CD14-positive monocyte (primary cell): Measurements from ENCODE around the gene SCAF11. TPM values are rescaled to one million over a fixed set of nuclear protein-coding genes. Genes with fewer than 3 reads are reported as not detected.

Source experiments
- DNase-seq, 3 donors: peaks; one replicate each; pipeline ENCODE4 v3.0.0-alpha.2; 2011 to 2022
- H2AFZ ChIP-seq: 2 replicates; pipeline ENCODE4 v1.6.0; 2012; ENCODE audit warnings: mild to moderate bottlenecking, low read depth, low read length, inconsistent platforms; ENCODE audit not compliant: insufficient read depth, poor library complexity, severe bottlenecking
- H3K27ac ChIP-seq, 2 donors: 1 replicate in 1 of 2; 2 replicates in 1 of 2; pipeline ENCODE4 v1.5.1; 2012 to 2013; ENCODE audit warnings: low read length in 2 of 2, control low read depth in 1 of 2, inconsistent platforms in 1 of 2, low read depth in 1 of 2, mild to moderate bottlenecking in 1 of 2
- H3K27me3 ChIP-seq, 2 donors: one replicate each; pipeline versions ENCODE4 v1.6.0 to v1.6.1; 2011 to 2013; ENCODE audit warnings: low read length in 2 of 2; ENCODE audit not compliant: control insufficient read depth in 2 of 2, insufficient read depth in 2 of 2
- H3K36me3 ChIP-seq, 2 donors: replicated peaks in 1 of 2; 1 replicate in 1 of 2; 2 replicates in 1 of 2; pipeline versions ENCODE4 v1.5.1 to v1.6.1; 2012 to 2013; ENCODE audit warnings: low read length in 2 of 2, control low read depth in 1 of 2, inconsistent platforms in 1 of 2, mild to moderate bottlenecking in 1 of 2; ENCODE audit not compliant: insufficient read depth in 2 of 2, control insufficient read depth in 1 of 2
- H3K4me1 ChIP-seq, 2 donors: 1 replicate in 1 of 2; 2 replicates in 1 of 2; pipeline versions ENCODE4 v1.5.1 to v1.6.1; 2012 to 2013; ENCODE audit warnings: low read length in 2 of 2, control low read depth in 1 of 2, inconsistent platforms in 1 of 2, mild to moderate bottlenecking in 1 of 2, moderate library complexity in 1 of 2; ENCODE audit not compliant: insufficient read depth in 2 of 2, control insufficient read depth in 1 of 2
- H3K4me2 ChIP-seq: replicated peaks from 2 replicates; pipeline ENCODE3; 2012; ENCODE audit warnings: low read length, moderate library complexity, mild to moderate bottlenecking; ENCODE audit not compliant: poor library complexity, severe bottlenecking; ENCODE audit errors: extremely low read depth
- H3K4me3 ChIP-seq, 3 experiments: fragments of 200-600 bp in 1 of 3; sonication (generic) in 1 of 3; replicated peaks in 1 of 3; 1 replicate in 2 of 3; 2 replicates in 1 of 3; pipeline ENCODE4 v1.5.1; 2011 to 2013; ENCODE audit warnings: low read length in 3 of 3, mild to moderate bottlenecking in 3 of 3, control low read depth in 2 of 3, low read depth in 2 of 3, inconsistent platforms in 1 of 3, moderate library complexity in 1 of 3
- H3K79me2 ChIP-seq: 2 replicates; pipeline ENCODE4 v1.6.0; 2012; ENCODE audit warnings: mild to moderate bottlenecking, control low read depth, inconsistent platforms, low read length, moderate library complexity; ENCODE audit not compliant: insufficient read depth
- H3K9ac ChIP-seq: 2 replicates; pipeline ENCODE4 v1.6.0; 2017; ENCODE audit warnings: low read length, mild to moderate bottlenecking; ENCODE audit not compliant: insufficient read depth, poor library complexity, severe bottlenecking
- H3K9me3 ChIP-seq, 2 donors: replicated peaks in 1 of 2; 1 replicate in 1 of 2; 2 replicates in 1 of 2; pipeline versions ENCODE4 v1.5.1 to v1.6.1; 2012 to 2013; ENCODE audit warnings: low read length in 2 of 2, control low read depth in 1 of 2; ENCODE audit not compliant: control insufficient read depth in 1 of 2, insufficient read depth in 1 of 2
- H4K20me1 ChIP-seq: 2 replicates; pipeline ENCODE4 v1.6.0; 2012; ENCODE audit warnings: mild to moderate bottlenecking, low read length, control low read depth, moderate library complexity; ENCODE audit not compliant: insufficient read depth
- H3K27ac Mint-ChIP-seq, 7 donors: one replicate each; pipeline ENCODE4 v1.8.0; 2020; ENCODE audit warnings: mild to moderate bottlenecking in 7 of 7, mixed read lengths in 7 of 7, moderate library complexity in 6 of 7, inconsistent platforms in 2 of 7
- H3K27me3 Mint-ChIP-seq, 3 donors: one replicate each; pipeline ENCODE4 v1.8.0; 2021 to 2022; ENCODE audit warnings: low read depth in 3 of 3, mild to moderate bottlenecking in 3 of 3, mixed read lengths in 3 of 3, moderate library complexity in 3 of 3, inconsistent platforms in 1 of 3
- H3K36me3 Mint-ChIP-seq, 2 donors: one replicate each; pipeline ENCODE4 v1.8.0; 2020; ENCODE audit warnings: mixed read lengths in 2 of 2, inconsistent platforms in 1 of 2, mild to moderate bottlenecking in 1 of 2
- H3K4me1 Mint-ChIP-seq: one replicate; pipeline ENCODE4 v1.8.0; 2020; ENCODE audit warnings: mild to moderate bottlenecking, mixed read lengths
- H3K4me3 Mint-ChIP-seq, 2 donors: one replicate each; pipeline ENCODE4 v1.8.0; 2020; ENCODE audit warnings: mild to moderate bottlenecking in 2 of 2, mixed read lengths in 2 of 2, moderate library complexity in 1 of 2
- H3K9me3 Mint-ChIP-seq, 7 donors: one replicate each; pipeline ENCODE4 v1.8.0; 2020 to 2022; ENCODE audit warnings: mixed read lengths in 7 of 7, mild to moderate bottlenecking in 6 of 7, moderate library complexity in 6 of 7, inconsistent platforms in 2 of 7
- CTCF ChIP-seq: fragments of 200-600 bp; IDR thresholded peaks from one replicate; pipeline ENCODE4 v1.8.0; 2022; ENCODE audit warnings: antibody characterized with exemption, mild to moderate bottlenecking
- WGBS: methylation state at CpG from one replicate; pipeline ENCODE4 v1.1.5; 2013; ENCODE audit warnings: missing lambda C conversion rate; ENCODE audit not compliant: insufficient coverage; 5-methylcytosine and 5-hydroxymethylcytosine counted together
- intact Hi-C, 2 donors: fragments of 100-400 bp; cut with micrococcal nuclease; formaldehyde crosslinking; loops; one replicate each; pipeline versions ENCODE4 v1.15.0 to v1.15.1; 2023
- polyA plus RNA-seq, 3 donors: library from polyadenylated mRNA; depleted of rRNA in 1 of 3; unstranded in 2 of 3; stranded (reverse) in 1 of 3; fragments of 300-500 nt in 2 of 3; fragments of >200 nt in 1 of 3; fragmentation: Illumina TruSeq in 2 of 3; gene quantifications; 1 replicate in 2 of 3; 2 replicates in 1 of 3; pipeline ENCODE4 v1.2.3, GENCODE V29; 2012 to 2021

SCAF11 gene
- polyA plus RNA-seq, 3 donors: 32.6 to 73.4 (median 56.1) TPM

- intact Hi-C loops: loop anchor here in 1 of 2 donors (10.0 kb wide), 1 partner anchor 237 kb away; no protein-coding TSS in a partner anchor
- H3K4me3 Mint-ChIP-seq: peak overlapping the region; percentile 16 to 96
Measured at GRCh38 chr12:45988264-45988663, 2.1 kb downstream of the SCAF11 start.

DNA sequence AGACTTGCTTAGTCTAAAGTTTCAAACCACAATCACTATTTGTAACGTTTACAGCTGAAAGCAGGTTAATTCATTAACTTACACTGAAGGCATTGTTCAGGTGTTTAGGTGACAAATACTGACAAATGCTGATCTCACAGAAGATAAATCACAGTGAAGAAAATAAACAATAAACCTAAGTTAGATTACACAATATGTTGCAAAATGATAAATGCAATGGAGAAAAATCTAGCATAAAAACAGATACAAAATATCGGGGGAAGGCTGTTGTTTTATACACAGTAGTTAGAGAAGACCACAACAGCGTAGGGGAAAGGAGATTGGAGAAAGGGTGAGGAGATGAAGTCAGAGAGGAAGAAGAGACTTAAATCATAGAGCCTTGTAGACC, 3.0 kb downstream of the SCAF11 start:
- DNase-seq: no peak
- H3K27me3 ChIP-seq: no peaks in the 10 kb centered on the region
- Mint-ChIP-seq H3K4me3 (no peak overlapping the region), H3K27ac (peak overlapping the region; percentile 91 to 98 (median 95)), H3K4me1 (peaks cover 70% of the 10 kb centered on the region), H3K9me3 (peaks cover 0 to 4% (median 0%) of the 10 kb centered on the region in 7 donors), H3K27me3 (peaks cover 0 to 1% (median 0%) of the 10 kb centered on the region in 3 donors), H3K36me3 (peaks cover 25 to 37% of the 10 kb centered on the region in 2 donors)
- 88% methylated on average over 1 of the region's 3 CpGs for WGBS
- no peak overlapping the region for H3K9ac ChIP-seq
- intact Hi-C loops: loop anchor here in 1 of 2 donors (10.0 kb wide), 1 partner anchor 237 kb away; no protein-coding TSS in a partner anchor
- TF ChIP-seq CTCF: no peak
- peaks cover 56 to 72% of the 10 kb centered on the region in 2 donors for H3K4me1 ChIP-seq
- peak overlapping the region; percentile 86 to 99 for H3K27ac ChIP-seq
- H3K4me3 ChIP-seq: peak overlapping the region in 1 of 3 experiments; percentile 87
- peak overlapping the region; percentile 93 for H3K4me2 ChIP-seq
- H3K36me3 ChIP-seq: no peaks in the 10 kb centered on the region
- peaks cover 33% of the 10 kb centered on the region for H4K20me1 ChIP-seq
- no peak overlapping the region for H2AFZ ChIP-seq
- peaks cover 81% of the 10 kb centered on the region for H3K79me2 ChIP-seq
- no peaks in the 10 kb centered on the region for H3K9me3 ChIP-seq

More at GRCh38 chr12:45988264-45988663, 2.1 kb downstream of the SCAF11 start:
- Histone ChIP-seq H3K9ac (no peak overlapping the region), H4K20me1 (peaks cover 27% of the 10 kb centered on the region), H3K4me3 (peak overlapping the region in 1 of 3 experiments; percentile 87), H3K79me2 (peaks cover 71% of the 10 kb centered on the region), H2AFZ (no peak overlapping the region), H3K9me3 (no peaks in the 10 kb centered on the region), H3K4me2 (peak overlapping the region; percentile 93), H3K27ac (peak overlapping the region in 1 of 2 donors; percentile 99), H3K4me1 (peaks cover 53 to 72% of the 10 kb centered on the region in 2 donors), H3K27me3 (no peaks in the 10 kb centered on the region), H3K36me3 (no peaks in the 10 kb centered on the region)
- no CpG with 5 or more reads among the region's 3 CpGs for WGBS
- H3K36me3 Mint-ChIP-seq: peaks cover 22 to 29% of the 10 kb centered on the region in 2 donors
- H3K4me1 Mint-ChIP-seq: peaks cover 61% of the 10 kb centered on the region
- DNase-seq: peak in 2 of 3 donors; percentile 27 to 28
- H3K27me3 Mint-ChIP-seq: peaks cover 0 to 1% (median 0%) of the 10 kb centered on the region in 3 donors
- H3K9me3 Mint-ChIP-seq: peaks cover 0 to 4% (median 0%) of the 10 kb centered on the region in 7 donors
- no peak for TF ChIP-seq CTCF
- peak overlapping the region in 6 of 7 donors; percentile 91 to 98 (median 95) for H3K27ac Mint-ChIP-seq
